Suppressor macrophage (primary cell): ENCODE results near the gene SPEF2.
A peak's percentile ranks its signal among the peaks of the same experiment; 100 is the strongest.

ENCODE experiments used
- DNase-seq, 4 experiments: peaks; one replicate each; pipeline ENCODE4 v3.0.0-alpha.2; 2020 to 2022

The SPEF2 gene

GRCh38 chr5:35785601-35786085, 168.0 kb downstream of the SPEF2 start:
- peak; percentile 79 to 89 (median 86) for DNase-seq

- no peak for DNase-seq
Observed at GRCh38 chr5:35788724-35789123, 171.1 kb downstream of the SPEF2 start.

GRCh38 chr5:35789732-35790456, 172.2 kb downstream of the SPEF2 start:
- DNase-seq: no peak

GRCh38 chr5:35790457-35790822, 172.8 kb downstream of the SPEF2 start:
- DNase-seq: no peak

GRCh38 chr5:35794328-35794619, 176.6 kb downstream of the SPEF2 start:
- no peak for DNase-seq

GRCh38 chr5:35794684-35795375, 177.2 kb downstream of the SPEF2 start:
- no peak for DNase-seq

- no peak for DNase-seq
Observed at GRCh38 chr5:35799181-35799580, 181.5 kb downstream of the SPEF2 start.

GRCh38 chr5:35799753-35800152, 182.1 kb downstream of the SPEF2 start:
- no peak for DNase-seq

- DNase-seq: peak; percentile 5 to 67 (median 51)
Observed at GRCh38 chr5:35803191-35803651, 185.6 kb downstream of the SPEF2 start.

GRCh38 chr5:35804201-35804653, 186.6 kb downstream of the SPEF2 start:
- DNase-seq: no peak

- no peak for DNase-seq
Observed at GRCh38 chr5:35804841-35805240, 187.2 kb downstream of the SPEF2 start.

- no peak for DNase-seq
Observed at GRCh38 chr5:35810601-35811000, 192.9 kb downstream of the SPEF2 start.

- DNase-seq: no peak
Observed at GRCh38 chr5:35811108-35811741, 193.6 kb downstream of the SPEF2 start.

- peak in 2 of 4 experiments; percentile 46 to 47 for DNase-seq
Observed at GRCh38 chr5:35813521-35813920, 195.9 kb downstream of the SPEF2 start.

- peak in 3 of 4 experiments; percentile 17 to 65 (median 24) for DNase-seq
Observed at GRCh38 chr5:35815089-35815936, 197.7 kb downstream of the SPEF2 start.

GRCh38 chr5:35816881-35817521, 199.3 kb downstream of the SPEF2 start:
- no peak for DNase-seq

GRCh38 chr5:35819026-35819425, 201.4 kb downstream of the SPEF2 start:
- no peak for DNase-seq

- DNase-seq: no peak
Observed at GRCh38 chr5:35819668-35820067, 202.0 kb downstream of the SPEF2 start.

GRCh38 chr5:35820735-35821134, 203.1 kb downstream of the SPEF2 start:
- peak; percentile 24 to 71 (median 52) for DNase-seq

- no peak for DNase-seq
Observed at GRCh38 chr5:35821513-35821912, 203.8 kb downstream of the SPEF2 start.

GRCh38 chr5:35822511-35822910, 204.8 kb downstream of the SPEF2 start:
- DNase-seq: no peak
